Measurements from ENCODE around the gene LRP4. TPM values are rescaled to one million over a fixed set of nuclear protein-coding genes. Genes with fewer than 3 reads are reported as not detected.

The LRP4 gene
- total and polyA plus RNA-seq, 2 of the 4 experiments (the other 2 are of a cell fraction): 4.1 to 5.8 TPM

DNA sequence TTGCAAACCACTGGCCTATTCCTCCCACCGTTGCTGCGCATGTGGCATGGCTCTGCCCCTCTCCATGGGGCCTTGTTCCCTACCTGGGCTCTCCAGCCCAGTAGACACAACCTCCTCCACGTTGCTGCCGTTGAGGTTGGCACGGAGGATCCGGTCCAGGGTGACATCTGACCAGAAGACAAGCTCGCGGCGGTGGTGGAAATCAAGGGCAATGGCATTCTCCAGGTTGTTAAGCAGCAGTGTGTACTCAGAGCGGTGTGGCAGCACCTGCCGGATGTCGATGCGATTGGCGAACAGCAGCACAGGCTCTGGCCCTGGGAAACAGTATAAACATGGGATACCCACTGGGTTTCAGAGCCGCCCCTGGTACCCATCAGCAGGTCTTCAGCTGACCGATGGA lies 23.8 kb downstream of the LRP4 start:
- Histone ChIP-seq H3K27ac (ENCODE audit: insufficient read depth, low read length) (no peak overlapping the region), H4K5ac (ENCODE audit: low read depth, low read length) (no peak overlapping the region), H3K9me1 (ENCODE audit: insufficient read depth, low read length) (0 out of 2 replicates have a peak, but pooled peaks cover 3% of the 10 kb centered on the region), H3K27me3 (ENCODE audit: control insufficient read depth, insufficient read depth, low read length) (no peaks in the 10 kb centered on the region), H3K4me2 (ENCODE audit: low read depth, low read length) (no peak overlapping the region), H3K4me3 (ENCODE audit: insufficient read depth, low read depth, low read length) (no peak overlapping the region), H2BK5ac (ENCODE audit: low read depth, low read length, poor library complexity, severe bottlenecking) (no peak overlapping the region), H3K4ac (ENCODE audit: low read depth, low read length) (no peak overlapping the region), H3K36me3 (ENCODE audit: control insufficient read depth, insufficient read depth, low read length) (peaks cover 7% of the 10 kb centered on the region), H3K56ac (ENCODE audit: extremely low read depth, insufficient read depth, low read length) (no peak overlapping the region), H3K9me3 (ENCODE audit: control insufficient read depth, insufficient read depth, low read length) (no peaks in the 10 kb centered on the region), H4K20me1 (ENCODE audit: insufficient read depth, low read length) (no peaks in the 10 kb centered on the region), H2AK5ac (ENCODE audit: low read depth, low read length) (no peak overlapping the region), H2BK120ac (ENCODE audit: low read depth, low read length) (no peak overlapping the region), H2AK9ac (replicated peaks; ENCODE audit: low read depth, low read length, poor library complexity) (no peak overlapping the region), H3K14ac (replicated peaks; ENCODE audit: low read depth, low read length) (no peak overlapping the region), H3K79me1 (ENCODE audit: low read depth in 1 of 2, low read length in 2 of 2) (no peaks in the 10 kb centered on the region), H3K4me1 (ENCODE audit: control insufficient read depth, insufficient read depth, low read length) (no peaks in the 10 kb centered on the region; the same call in 1 of the 2 replicates), H3K23ac (ENCODE audit: low read depth, low read length) (no peak overlapping the region), H2AFZ (replicated peaks; ENCODE audit: low read length, poor library complexity) (no peak overlapping the region), H4K91ac (ENCODE audit: insufficient read depth, low read depth, low read length) (no peak overlapping the region), H3K18ac (ENCODE audit: low read depth, low read length) (no peak overlapping the region), H3K9ac (ENCODE audit: low read depth, low read length) (no peak overlapping the region), H4K8ac (ENCODE audit: low read depth in 2 of 2, low read length in 2 of 2) (no peak overlapping the region), H2BK15ac (ENCODE audit: low read depth, low read length) (no peak overlapping the region), H2BK20ac (ENCODE audit: low read depth, low read length) (no peak overlapping the region)
- ATAC-seq (ENCODE audit: low read depth) (no peak), DNase-seq (no peak)
- 98% methylated on average over 11 of the region's 16 CpGs; no CpG with 5 or more reads in 1 of the 2 experiments for WGBS, 2 experiments (ENCODE audit: extremely low coverage in 2 of 2, insufficient read length in 1 of 2)
- ChIA-PET CTCF (interaction anchor here (1.6 kb wide), 1 partner anchor 259 kb away, joined by 4 read pairs; no protein-coding TSS in a partner anchor), POLR2A (ENCODE audit: unreplicated experiment) (no interaction called here)
- dilution Hi-C loops (cut with HindIII; ENCODE audit: low sequenced_read_pairs, unreplicated experiment) (no loop called here), intact Hi-C loops (cut with micrococcal nuclease) (no loop called here), in situ Hi-C loops (cut with MboI; ENCODE audit: low sequenced_read_pairs) (loop anchor here (25.0 kb wide), 1 partner anchor 468 kb away; the partner anchor contains the start of gene MYBPC3)
- BruUV-seq (replicated peaks): no TSS peak
- no peak for TF ChIP-seq FOS (IDR thresholded peaks at IDR 0.05; ENCODE audit: low read depth, low read length)
- no peak for TF ChIP-seq MAFK (IDR thresholded peaks at IDR 0.05; ENCODE audit: low read depth, low read length)
- TF ChIP-seq SMC3 (IDR thresholded peaks at IDR 0.05; ENCODE audit: low read depth, low read length): no peak
- no peak for TF ChIP-seq NFE2L2 (IDR thresholded peaks at IDR 0.05; ENCODE audit: low read depth, low read length)
- no peak for TF ChIP-seq RAD21 (IDR thresholded peaks at IDR 0.05; ENCODE audit: low read length)
- no peak for TF ChIP-seq MAZ (IDR thresholded peaks at IDR 0.05; ENCODE audit: borderline replicate concordance, low read depth, low read length)
- TF ChIP-seq USF2 (IDR thresholded peaks at IDR 0.05; ENCODE audit: low read depth, low read length): no peak
- TF ChIP-seq CTCF (conservative IDR thresholded peaks at IDR 0.05; ENCODE audit: low read depth, low read length): no peak
- TF ChIP-seq RCOR1 (IDR thresholded peaks at IDR 0.05; ENCODE audit: insufficient replicate concordance, low read length): no peak
- no peak for TF ChIP-seq BHLHE40 (IDR thresholded peaks at IDR 0.05; ENCODE audit: low read depth, low read length)
- TF ChIP-seq ELK1 (IDR thresholded peaks at IDR 0.05; ENCODE audit: borderline replicate concordance, low read depth, low read length): no peak
- TF ChIP-seq POLR2A (IDR thresholded peaks at IDR 0.05; ENCODE audit: low read depth, low read length): no peak
- no peak for TF ChIP-seq CHD1 (IDR thresholded peaks at IDR 0.05; ENCODE audit: low read depth, low read length)
- no peak for TF ChIP-seq RFX5 (IDR thresholded peaks at IDR 0.05; ENCODE audit: low read depth, low read length)
- TF ChIP-seq MXI1 (IDR thresholded peaks at IDR 0.05; ENCODE audit: borderline replicate concordance, low read depth, low read length): no peak
- TF ChIP-seq CEBPB (IDR thresholded peaks at IDR 0.05; ENCODE audit: low read depth, low read length): no peak
